GM12891 (cell line): ENCODE measurements around the gene FAM20C.

Experiments used
- DNase-seq: peaks from one replicate; pipeline ENCODE4 v3.0.0; 2011; ENCODE audit warnings: low spot score; ENCODE audit not compliant: insufficient read length
- FAIRE-seq: peaks from 2 replicates; lab custom pipeline; 2011; peaks lifted over from hg19 to GRCh38; lab: Jason Lieb, UNC
- PAX5 ChIP-seq: IDR thresholded peaks from 2 replicates; pipeline ENCODE4 v1.6.1; 2011; ENCODE audit warnings: low read length, moderate library complexity, mild to moderate bottlenecking; ENCODE audit not compliant: insufficient read depth, severe bottlenecking
- POLR2A ChIP-seq: IDR thresholded peaks from 2 replicates; pipeline ENCODE4 v1.6.1; 2011; ENCODE audit warnings: low read depth, low read length, control low read depth
- POLR2AphosphoS5 ChIP-seq: IDR thresholded peaks from 2 replicates; pipeline ENCODE4 v1.6.1; 2011; ENCODE audit warnings: low read depth, low read length, control low read depth
- POU2F2 ChIP-seq: IDR thresholded peaks from 2 replicates; pipeline ENCODE4 v1.6.1; 2011; ENCODE audit warnings: low read depth, mild to moderate bottlenecking, control low read depth, low read length, moderate library complexity
- SPI1 ChIP-seq: IDR thresholded peaks from 2 replicates; pipeline ENCODE4 v1.6.1; 2011; ENCODE audit warnings: low read depth, low read length, control low read depth
- TAF1 ChIP-seq: IDR thresholded peaks from 2 replicates; pipeline ENCODE4 v1.6.1; 2011; ENCODE audit warnings: low read depth, low read length, control low read depth

The FAM20C gene

GRCh38 chr7:191105-191980, 1.0 kb upstream of the FAM20C start:
- DNase-seq: no peak
- peak; percentile 58 for FAIRE-seq
- no peak for TF ChIP-seq POLR2AphosphoS5
- TF ChIP-seq POU2F2: no peak
- TF ChIP-seq POLR2A: no peak
- no peak for TF ChIP-seq PAX5
- TF ChIP-seq SPI1: no peak
- no peak for TF ChIP-seq TAF1

- TF ChIP-seq POLR2AphosphoS5 (no peak), SPI1 (no peak), POU2F2 (no peak), PAX5 (no peak), TAF1 (no peak), POLR2A (no peak)
- FAIRE-seq (no peak), DNase-seq (no peak)
Measured at GRCh38 chr7:192701-193480, 520 bp downstream of the FAM20C start.

- TF ChIP-seq POU2F2 (no peak), PAX5 (no peak), POLR2AphosphoS5 (no peak), POLR2A (no peak), SPI1 (no peak), TAF1 (no peak)
Measured at GRCh38 chr7:193481-194251, 1.3 kb downstream of the FAM20C start.

GRCh38 chr7:194252-195009, 2.1 kb downstream of the FAM20C start:
- DNase-seq (no peak), FAIRE-seq (no peak)
- TF ChIP-seq TAF1 (no peak), POLR2A (no peak), POLR2AphosphoS5 (no peak), POU2F2 (no peak), SPI1 (no peak), PAX5 (no peak)

More at GRCh38 chr7:193481-194251, 1.3 kb downstream of the FAM20C start:
- no peak for DNase-seq
- FAIRE-seq: no peak

GRCh38 chr7:195010-195829, 2.8 kb downstream of the FAM20C start:
- TF ChIP-seq SPI1 (no peak), POLR2AphosphoS5 (no peak)
- no peak for FAIRE-seq
- DNase-seq: no peak

- FAIRE-seq (no peak), DNase-seq (no peak)
- TF ChIP-seq PAX5: no peak
- no peak for TF ChIP-seq POU2F2
- TF ChIP-seq POLR2AphosphoS5: no peak
- TF ChIP-seq SPI1: no peak
- TF ChIP-seq TAF1: no peak
- no peak for TF ChIP-seq POLR2A
Measured at GRCh38 chr7:195830-196128, 3.4 kb downstream of the FAM20C start.

GRCh38 chr7:196283-196682, 3.9 kb downstream of the FAM20C start:
- DNase-seq: no peak
- TF ChIP-seq SPI1: no peak
- no peak for TF ChIP-seq PAX5
- no peak for TF ChIP-seq POU2F2
- no peak for TF ChIP-seq TAF1
- TF ChIP-seq POLR2A: no peak
- no peak for TF ChIP-seq POLR2AphosphoS5
- no peak for FAIRE-seq

GRCh38 chr7:196778-197321, 4.5 kb downstream of the FAM20C start:
- DNase-seq (no peak), FAIRE-seq (no peak)
- TF ChIP-seq SPI1 (no peak), POU2F2 (no peak), TAF1 (no peak), POLR2A (no peak), POLR2AphosphoS5 (no peak), PAX5 (no peak)
